Transverse colon (tissue), 4 donors: ENCODE results near the gene AP3S1. TPM values are rescaled to one million over a fixed set of nuclear protein-coding genes. Genes with fewer than 3 reads are reported as not detected.
"Not testable (repeated sequence)": the region's sequence is repeated elsewhere in the genome, so short reads cannot be mapped to it uniquely, and the experiment has no call there.

Experiments
- DNase-seq: peaks from one replicate; pipeline ENCODE4 v3.0.0-alpha.2; 2019
- H3K27ac ChIP-seq, 4 donors: fragments of 200-600 bp; sonication (generic); 2 replicates each; pipeline ENCODE4 v1.5.1; 2016 to 2018; ENCODE audit warnings: inconsistent platforms in 4 of 4
- H3K27me3 ChIP-seq: fragments of 200-600 bp; sonication (generic); 2 replicates; pipeline ENCODE4 v1.5.1; 2017; ENCODE audit warnings: inconsistent platforms
- H3K36me3 ChIP-seq, 4 donors: fragments of 200-600 bp; sonication (generic); 2 replicates each; pipeline ENCODE4 v1.5.1; 2017 to 2019; ENCODE audit warnings: inconsistent platforms in 4 of 4
- H3K4me1 ChIP-seq, 4 donors: fragments of 200-600 bp; sonication (generic); 2 replicates each; pipeline ENCODE4 v1.5.1; 2017 to 2020; ENCODE audit warnings: inconsistent platforms in 4 of 4
- H3K4me3 ChIP-seq, 4 donors: fragments of 200-600 bp; sonication (generic); 1 replicate in 1 of 4; 2 replicates in 3 of 4; pipeline versions ENCODE4 v1.5.1 to v1.6.1; 2017 to 2019; ENCODE audit warnings: inconsistent platforms in 4 of 4
- H3K9me3 ChIP-seq, 2 donors: fragments of 200-600 bp; sonication (generic); 2 replicates each; pipeline ENCODE4 v1.5.1; 2017 to 2019; ENCODE audit warnings: inconsistent platforms in 2 of 2
- EP300 ChIP-seq: sonication (generic); formaldehyde crosslinking; IDR thresholded peaks from one replicate; pipeline ENCODE4 v1.6.1; 2017; ENCODE audit warnings: antibody characterized with exemption, low read depth
- POLR2A ChIP-seq: fragments of 450-650 bp; IDR thresholded peaks from one replicate; pipeline ENCODE4 v1.6.1; 2016; ENCODE audit warnings: antibody characterized with exemption, mild to moderate bottlenecking, moderate library complexity
- POLR2AphosphoS5 ChIP-seq, 3 donors: sonication (generic); formaldehyde crosslinking; IDR thresholded peaks; one replicate each; pipeline ENCODE4 v1.6.1; 2016; ENCODE audit warnings: antibody characterized with exemption in 3 of 3
- WGBS, 2 donors: methylation state at CpG; one replicate each; pipeline ENCODE4 v1.1.5; 2018; ENCODE audit warnings: low coverage in 1 of 2; 5-methylcytosine and 5-hydroxymethylcytosine counted together
- in situ Hi-C, 4 donors: fragments of 200-750 bp; cut with MboI; loops; one replicate each; pipeline versions ENCODE4 v1.15.0 to v1.15.1; 2017; ENCODE audit warnings: low sequenced_read_pairs in 3 of 4, low pct_ligation_motif_present in 1 of 4, low pct_unique_long_range_greater_than_20kb in 1 of 4
- intact Hi-C: fragments of 100-400 bp; cut with DNase I; formaldehyde crosslinking; loops from one replicate; pipeline ENCODE4 v1.15.1; 2023; ENCODE audit warnings: low total_unique reads
- total RNA-seq, 4 donors: library from RNA; depleted of rRNA; stranded (reverse); fragments of >200 nt; gene quantifications; one replicate each; pipeline ENCODE4 v1.1.0, GENCODE V29; 2016
- TF ChIP-seq, protein P1 (sequence below), 5 experiments: fragments of 200-600 bp in 3 of 5; fragments of 450-650 bp in 2 of 5; sonication (generic) in 3 of 5; IDR thresholded peaks; 1 replicate in 2 of 5; 2 replicates in 3 of 5; pipeline ENCODE4 v1.5.1; 2016 to 2017; ENCODE audit warnings: antibody characterized with exemption in 5 of 5, inconsistent platforms in 3 of 5, mild to moderate bottlenecking in 2 of 5, moderate library complexity in 1 of 5

Gene AP3S1
- total RNA-seq, 4 donors from 2014 or later = 54.2 to 258 (median 65.7) TPM

- in situ Hi-C loops = no loop called here
- no peaks in the 10 kb centered on the region for H3K9me3 ChIP-seq
- WGBS, 2 donors = 79 to 88% methylated on average over 2 to 3 of the region's 3 CpGs
- H3K27me3 ChIP-seq = no peaks in the 10 kb centered on the region
- DNase-seq = no peak
- TF ChIP-seq POLR2A = no peak
- no peak for TF ChIP-seq EP300
- TF ChIP-seq, protein P1, sequence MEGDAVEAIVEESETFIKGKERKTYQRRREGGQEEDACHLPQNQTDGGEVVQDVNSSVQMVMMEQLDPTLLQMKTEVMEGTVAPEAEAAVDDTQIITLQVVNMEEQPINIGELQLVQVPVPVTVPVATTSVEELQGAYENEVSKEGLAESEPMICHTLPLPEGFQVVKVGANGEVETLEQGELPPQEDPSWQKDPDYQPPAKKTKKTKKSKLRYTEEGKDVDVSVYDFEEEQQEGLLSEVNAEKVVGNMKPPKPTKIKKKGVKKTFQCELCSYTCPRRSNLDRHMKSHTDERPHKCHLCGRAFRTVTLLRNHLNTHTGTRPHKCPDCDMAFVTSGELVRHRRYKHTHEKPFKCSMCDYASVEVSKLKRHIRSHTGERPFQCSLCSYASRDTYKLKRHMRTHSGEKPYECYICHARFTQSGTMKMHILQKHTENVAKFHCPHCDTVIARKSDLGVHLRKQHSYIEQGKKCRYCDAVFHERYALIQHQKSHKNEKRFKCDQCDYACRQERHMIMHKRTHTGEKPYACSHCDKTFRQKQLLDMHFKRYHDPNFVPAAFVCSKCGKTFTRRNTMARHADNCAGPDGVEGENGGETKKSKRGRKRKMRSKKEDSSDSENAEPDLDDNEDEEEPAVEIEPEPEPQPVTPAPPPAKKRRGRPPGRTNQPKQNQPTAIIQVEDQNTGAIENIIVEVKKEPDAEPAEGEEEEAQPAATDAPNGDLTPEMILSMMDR (IDR thresholded peaks at IDR 0.05) = no peak
- no peak overlapping the region for H3K4me3 ChIP-seq
- H3K4me1 ChIP-seq = no peaks in the 10 kb centered on the region
- H3K36me3 ChIP-seq = no peaks in the 10 kb centered on the region
- no peak overlapping the region for H3K27ac ChIP-seq
- intact Hi-C loops = no loop called here
These were observed 78.5 kb downstream of the AP3S1 start for GRCh38 chr5:115920171-115920725.

GRCh38 chr5:115928578-115929407 is 87.1 kb downstream of the AP3S1 start:
- 71 to 78% methylated on average over 8 to 12 of the region's 12 CpGs for WGBS, 2 donors
- intact Hi-C loops = not testable (repeated sequence)

GRCh38 chr5:115930171-115930570 is 88.4 kb downstream of the AP3S1 start:
- in situ Hi-C loops, H3K36me3 ChIP-seq, H3K4me3 ChIP-seq, H3K4me1 ChIP-seq, DNase-seq, H3K9me3 ChIP-seq, intact Hi-C loops, H3K27ac ChIP-seq, H3K27me3 ChIP-seq: not testable (repeated sequence)
- 87 to 92% methylated on average over 17 of the region's 17 CpGs for WGBS, 2 donors

More at GRCh38 chr5:115928578-115929407, 87.1 kb downstream of the AP3S1 start:
- H3K36me3 ChIP-seq, H3K27ac ChIP-seq, H3K4me3 ChIP-seq, H3K4me1 ChIP-seq, DNase-seq, H3K9me3 ChIP-seq, H3K27me3 ChIP-seq, in situ Hi-C loops: not testable (repeated sequence)

DNA sequence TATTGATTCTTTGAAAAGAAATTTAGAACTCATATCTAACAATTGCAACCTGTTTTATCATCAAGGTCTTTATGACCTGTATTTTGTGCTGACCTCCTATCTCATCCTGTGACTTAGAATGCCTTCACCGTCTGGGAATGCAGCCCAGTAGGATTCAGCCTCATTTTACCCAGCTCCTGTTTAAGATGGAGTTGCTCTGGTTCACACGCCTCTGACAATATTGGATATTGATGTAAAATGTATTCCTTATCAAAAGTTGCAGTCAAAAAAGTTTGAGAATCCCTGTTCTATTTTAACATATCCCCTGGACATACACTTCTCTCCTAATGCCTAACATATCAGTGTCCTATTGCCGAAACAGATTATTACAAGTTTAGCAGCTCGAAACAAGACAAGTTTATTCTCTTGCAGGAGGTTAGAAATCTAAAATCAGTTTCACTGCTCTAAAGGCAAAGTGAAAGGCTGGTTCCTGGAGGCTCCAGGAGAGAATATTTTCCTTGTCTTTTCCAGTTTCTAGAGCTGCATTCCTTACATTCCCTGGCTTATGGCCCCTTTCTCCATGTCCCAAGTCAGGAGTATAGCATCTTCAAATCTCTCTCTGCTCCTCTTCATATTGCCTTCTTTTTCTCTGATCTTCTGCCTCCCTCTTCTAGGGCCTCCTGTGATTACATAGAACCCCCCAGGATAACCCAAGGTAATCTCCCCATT is 89.0 kb downstream of the AP3S1 start:
- Histone ChIP-seq H3K4me1 (no peaks in the 10 kb centered on the region), H3K9me3 (no peaks in the 10 kb centered on the region), H3K36me3 (no peaks in the 10 kb centered on the region), H3K4me3 (no peak overlapping the region), H3K27ac (no peak overlapping the region), H3K27me3 (no peaks in the 10 kb centered on the region)
- in situ Hi-C loops (no loop called here), intact Hi-C loops (no loop called here)
- no peak for TF ChIP-seq EP300
- no peak for TF ChIP-seq POLR2A
- no peak for TF ChIP-seq POLR2AphosphoS5 (IDR thresholded peaks at IDR 0.05)
- TF ChIP-seq, protein P1 (IDR thresholded peaks at IDR 0.05) = no peak
- DNase-seq = no peak
- 92 to 96% methylated on average over 4 of the region's 4 CpGs for WGBS, 2 donors

DNA sequence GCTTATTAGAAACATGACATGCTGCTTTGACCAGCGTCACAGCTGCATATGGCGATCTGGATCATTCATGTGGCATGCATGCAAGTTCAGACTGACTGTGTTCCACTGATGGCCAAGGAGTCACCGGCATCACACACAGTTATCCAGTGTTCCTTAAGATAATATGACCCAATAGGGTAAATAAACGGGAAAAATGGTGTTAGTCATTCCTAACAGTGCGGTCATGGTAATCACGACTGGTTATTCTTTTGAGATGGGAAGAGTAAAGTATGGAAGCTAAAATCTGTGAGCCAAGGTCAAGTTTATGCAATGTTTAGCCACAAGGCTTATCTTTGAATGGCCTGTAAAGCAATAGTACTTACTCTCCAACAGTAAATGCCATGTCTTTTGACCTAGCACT is 91.3 kb downstream of the AP3S1 start:
- TF ChIP-seq POLR2AphosphoS5 (IDR thresholded peaks at IDR 0.05) (no peak), EP300 (no peak), POLR2A (no peak)
- TF ChIP-seq, protein P1 (IDR thresholded peaks at IDR 0.05) = no peak
- H3K9me3 ChIP-seq = no peaks in the 10 kb centered on the region
- WGBS, 2 donors = 84 to 96% methylated on average over 4 to 6 of the region's 6 CpGs
- H3K27me3 ChIP-seq = no peaks in the 10 kb centered on the region
- intact Hi-C loops = no loop called here
- H3K4me3 ChIP-seq = no peak overlapping the region
- DNase-seq = no peak
- in situ Hi-C loops = no loop called here
- no peak overlapping the region for H3K27ac ChIP-seq
- no peaks in the 10 kb centered on the region for H3K36me3 ChIP-seq
- no peaks in the 10 kb centered on the region for H3K4me1 ChIP-seq
